Activated T-cell treated with anti-CD3 and anti-CD28 coated beads, Interleukin-2, amount 50 U/mL, for 72 hours (primary cell): ENCODE data around the gene CACNG3. TPM values are rescaled to one million over a fixed set of nuclear protein-coding genes. Genes with fewer than 3 reads are reported as not detected.
A peak's percentile ranks its signal among the peaks of the same experiment; 100 is the strongest.

Experiments used
- ATAC-seq, 2 donors: fragments of 150-1000 bp; cut with Tn5 transposase; replicated peaks in 1 of 2; 2 replicates each; pipeline ENCODE4 v1.10.0; 2021; ENCODE audit warnings: moderate library complexity in 2 of 2, mild to moderate bottlenecking in 1 of 2
- DNase-seq, 2 donors: peaks; one replicate each; pipeline ENCODE4 v3.0.0; 2021 to 2022; ENCODE audit warnings: mixed read lengths in 1 of 2
- H3K27ac Mint-ChIP-seq: one replicate; pipeline ENCODE4 v1.8.0; 2022; ENCODE audit warnings: mild to moderate bottlenecking, moderate library complexity, mixed read lengths
- H3K27me3 Mint-ChIP-seq: one replicate; pipeline ENCODE4 v1.8.0; 2022; ENCODE audit warnings: low read depth, mixed read lengths
- H3K36me3 Mint-ChIP-seq, 2 donors: one replicate each; pipeline ENCODE4 v1.8.0; 2022; ENCODE audit warnings: mixed read lengths in 2 of 2, mild to moderate bottlenecking in 1 of 2; ENCODE audit not compliant: insufficient read depth in 2 of 2
- H3K4me1 Mint-ChIP-seq: one replicate; pipeline ENCODE4 v1.8.0; 2022; ENCODE audit warnings: low read depth, mixed read lengths
- H3K4me3 Mint-ChIP-seq, 2 donors: one replicate each; pipeline ENCODE4 v1.8.0; 2022; ENCODE audit warnings: mild to moderate bottlenecking in 2 of 2, mixed read lengths in 2 of 2, moderate library complexity in 2 of 2
- H3K9me3 Mint-ChIP-seq, 2 donors: one replicate each; pipeline ENCODE4 v1.8.0; 2022; ENCODE audit warnings: mixed read lengths in 2 of 2
- total RNA-seq, 2 donors: library from RNA; stranded (reverse); gene quantifications; one replicate each; pipeline ENCODE4 v1.2.3, GENCODE V29; 2022

CACNG3 gene
- total RNA-seq, 2 donors from 2014 or later: not detected

GRCh38 chr16:24246911-24247607, 9.1 kb upstream of the CACNG3 start:
- Mint-ChIP-seq H3K36me3 (no peaks in the 10 kb centered on the region), H3K9me3 (no peaks in the 10 kb centered on the region), H3K27ac (no peak overlapping the region), H3K27me3 (peaks cover 36% of the 10 kb centered on the region), H3K4me3 (no peak overlapping the region), H3K4me1 (no peaks in the 10 kb centered on the region)
- DNase-seq (no peak), ATAC-seq (no peak)

- H3K4me1 Mint-ChIP-seq: peaks cover 8% of the 10 kb centered on the region
- H3K36me3 Mint-ChIP-seq: peaks cover 0 to 2% of the 10 kb centered on the region in 2 donors
These were observed 2.9 kb upstream of the CACNG3 start for GRCh38 chr16:24253192-24253591.

GRCh38 chr16:24257958-24258357, 1.8 kb downstream of the CACNG3 start:
- no peak for DNase-seq
- Mint-ChIP-seq H3K27ac (no peak overlapping the region), H3K4me3 (no peak overlapping the region), H3K9me3 (no peaks in the 10 kb centered on the region), H3K4me1 (peaks cover 8% of the 10 kb centered on the region), H3K27me3 (peaks cover 63% of the 10 kb centered on the region), H3K36me3 (peaks cover 0 to 2% of the 10 kb centered on the region in 2 donors)
- no peak for ATAC-seq

More at GRCh38 chr16:24253192-24253591, 2.9 kb upstream of the CACNG3 start:
- ATAC-seq (peak; percentile 58 to 64), DNase-seq (peak; percentile 28 to 44)
- no peaks in the 10 kb centered on the region for H3K9me3 Mint-ChIP-seq
- H3K27ac Mint-ChIP-seq: no peak overlapping the region
- H3K27me3 Mint-ChIP-seq: peaks cover 50% of the 10 kb centered on the region
- H3K4me3 Mint-ChIP-seq: no peak overlapping the region

- no peak overlapping the region for H3K27ac Mint-ChIP-seq
These were observed 2.7 kb downstream of the CACNG3 start for GRCh38 chr16:24258791-24259190.

GRCh38 chr16:24262816-24263215, 6.7 kb downstream of the CACNG3 start:
- Mint-ChIP-seq H3K27ac (no peak overlapping the region), H3K36me3 (peaks cover 2% of the 10 kb centered on the region in 2 donors), H3K9me3 (no peaks in the 10 kb centered on the region), H3K4me3 (no peak overlapping the region), H3K27me3 (peaks cover 38% of the 10 kb centered on the region), H3K4me1 (no peaks in the 10 kb centered on the region)
- DNase-seq: no peak
- no peak for ATAC-seq

More at GRCh38 chr16:24258791-24259190, 2.7 kb downstream of the CACNG3 start:
- Mint-ChIP-seq H3K9me3 (no peaks in the 10 kb centered on the region), H3K4me1 (peaks cover 8% of the 10 kb centered on the region), H3K4me3 (no peak overlapping the region), H3K27me3 (peaks cover 60% of the 10 kb centered on the region), H3K36me3 (peaks cover 0 to 2% of the 10 kb centered on the region in 2 donors)
- no peak for DNase-seq
- no peak for ATAC-seq

- ATAC-seq (no peak), DNase-seq (no peak)
- Mint-ChIP-seq H3K4me3 (no peak overlapping the region), H3K36me3 (no peaks in the 10 kb centered on the region), H3K9me3 (no peaks in the 10 kb centered on the region), H3K27ac (no peak overlapping the region), H3K4me1 (no peaks in the 10 kb centered on the region), H3K27me3 (peaks cover 34% of the 10 kb centered on the region)
These were observed 14.7 kb downstream of the CACNG3 start for GRCh38 chr16:24270721-24271442.

GRCh38 chr16:24272379-24272778, 16.2 kb downstream of the CACNG3 start:
- DNase-seq (no peak), ATAC-seq (no peak)
- Mint-ChIP-seq H3K27ac (no peak overlapping the region), H3K36me3 (no peaks in the 10 kb centered on the region), H3K27me3 (peaks cover 24% of the 10 kb centered on the region), H3K4me1 (no peaks in the 10 kb centered on the region), H3K9me3 (no peaks in the 10 kb centered on the region), H3K4me3 (no peak overlapping the region)

GRCh38 chr16:24273508-24274182, 17.5 kb downstream of the CACNG3 start:
- Mint-ChIP-seq H3K27me3 (peaks cover 26% of the 10 kb centered on the region), H3K27ac (no peak overlapping the region), H3K4me1 (no peaks in the 10 kb centered on the region), H3K36me3 (no peaks in the 10 kb centered on the region), H3K4me3 (no peak overlapping the region), H3K9me3 (no peaks in the 10 kb centered on the region)
- ATAC-seq (no peak), DNase-seq (no peak)

- DNase-seq: no peak
- Mint-ChIP-seq H3K4me3 (no peak overlapping the region), H3K9me3 (no peaks in the 10 kb centered on the region), H3K27ac (no peak overlapping the region), H3K4me1 (no peaks in the 10 kb centered on the region), H3K36me3 (no peaks in the 10 kb centered on the region), H3K27me3 (peaks cover 28% of the 10 kb centered on the region)
- ATAC-seq: no peak
These were observed 19.3 kb downstream of the CACNG3 start for GRCh38 chr16:24275413-24275812.

GRCh38 chr16:24279982-24280515, 23.9 kb downstream of the CACNG3 start:
- Mint-ChIP-seq H3K27me3 (peaks cover 13% of the 10 kb centered on the region), H3K36me3 (no peaks in the 10 kb centered on the region), H3K4me3 (no peak overlapping the region), H3K9me3 (no peaks in the 10 kb centered on the region), H3K4me1 (no peaks in the 10 kb centered on the region), H3K27ac (no peak overlapping the region)
- no peak for ATAC-seq
- DNase-seq: no peak

GRCh38 chr16:24281466-24281865, 25.3 kb downstream of the CACNG3 start:
- DNase-seq: no peak
- Mint-ChIP-seq H3K27me3 (peaks cover 14% of the 10 kb centered on the region), H3K4me3 (no peak overlapping the region), H3K9me3 (no peaks in the 10 kb centered on the region), H3K36me3 (no peaks in the 10 kb centered on the region), H3K4me1 (no peaks in the 10 kb centered on the region), H3K27ac (no peak overlapping the region)
- no peak for ATAC-seq

- H3K4me3 Mint-ChIP-seq: no peak overlapping the region
- H3K36me3 Mint-ChIP-seq: no peaks in the 10 kb centered on the region
- H3K9me3 Mint-ChIP-seq: no peaks in the 10 kb centered on the region
- peaks cover 19% of the 10 kb centered on the region for H3K27me3 Mint-ChIP-seq
- H3K4me1 Mint-ChIP-seq: no peaks in the 10 kb centered on the region
- no peak for ATAC-seq
- no peak overlapping the region for H3K27ac Mint-ChIP-seq
- no peak for DNase-seq
These were observed 26.0 kb downstream of the CACNG3 start for GRCh38 chr16:24282141-24282540.
